Tibial nerve (tissue), 4 donors: ENCODE data around the gene SHROOM1. TPM values are rescaled to one million over a fixed set of nuclear protein-coding genes. Genes with fewer than 3 reads are reported as not detected.

Experiments used
- DNase-seq, 2 donors: peaks; one replicate each; pipeline ENCODE4 v3.0.0-alpha.2; 2019; ENCODE audit warnings: low spot score in 2 of 2
- H3K27ac ChIP-seq, 4 donors: fragments of 200-600 bp; sonication (generic) in 3 of 4; one replicate each; pipeline ENCODE4 v1.5.1; 2017 to 2019; ENCODE audit warnings: mild to moderate bottlenecking in 1 of 4
- H3K27me3 ChIP-seq, 2 donors: fragments of 200-600 bp; sonication (generic) in 1 of 2; one replicate each; pipeline versions ENCODE4 v1.5.1 to v1.6.0; 2017 to 2019
- H3K36me3 ChIP-seq, 3 donors: fragments of 200-600 bp; sonication (generic); one replicate each; pipeline ENCODE4 v1.5.1; 2018 to 2019
- H3K4me1 ChIP-seq, 4 donors: fragments of 200-600 bp; sonication (generic) in 3 of 4; one replicate each; pipeline ENCODE4 v1.5.1; 2017 to 2019
- H3K4me3 ChIP-seq, 4 donors: fragments of 200-600 bp; sonication (generic) in 3 of 4; one replicate each; pipeline ENCODE4 v1.5.1; 2017 to 2019; ENCODE audit warnings: mild to moderate bottlenecking in 1 of 4, moderate library complexity in 1 of 4
- H3K9me3 ChIP-seq, 4 donors: fragments of 200-600 bp; sonication (generic) in 3 of 4; one replicate each; pipeline ENCODE4 v1.5.1; 2017 to 2019
- EP300 ChIP-seq, 2 donors: sonication (generic); formaldehyde crosslinking; IDR thresholded peaks; one replicate each; pipeline ENCODE4 v1.6.1; 2017; ENCODE audit warnings: antibody characterized with exemption in 2 of 2, mild to moderate bottlenecking in 1 of 2
- POLR2A ChIP-seq, 2 donors: fragments of 450-650 bp; IDR thresholded peaks; one replicate each; pipeline ENCODE4 v1.6.1; 2017; ENCODE audit warnings: antibody characterized with exemption in 2 of 2, mild to moderate bottlenecking in 2 of 2, moderate library complexity in 2 of 2
- WGBS, 2 donors: methylation state at CpG; one replicate each; pipeline ENCODE4 v1.1.5; 2018; 5-methylcytosine and 5-hydroxymethylcytosine counted together
- total RNA-seq, 4 donors: library from RNA; depleted of rRNA; stranded (reverse); fragments of >200 nt; gene quantifications; one replicate each; pipeline ENCODE4 v1.1.0, GENCODE V29; 2016
- TF ChIP-seq, protein P1 (sequence below), 5 experiments: fragments of 200-600 bp in 3 of 5; fragments of 450-650 bp in 2 of 5; sonication (generic) in 3 of 5; IDR thresholded peaks; one replicate each; pipeline ENCODE4 v1.5.1; 2016 to 2019; ENCODE audit warnings: antibody characterized with exemption in 5 of 5, mild to moderate bottlenecking in 3 of 5, moderate library complexity in 2 of 5

SHROOM1 gene
- total RNA-seq, 4 donors from 2014 or later, result 29.1 to 67.5 (median 38.5) TPM

- 0 to 2% methylated on average over 13 to 21 of the region's 39 CpGs for WGBS, 2 donors
- peaks cover 0 to 60% (median 12%) of the 10 kb centered on the region in 4 donors for H3K4me1 ChIP-seq
These were observed 54.1 kb downstream of the SHROOM1 start for GRCh38 chr5:132776131-132776937.

GRCh38 chr5:132775476-132775961 lies 54.9 kb downstream of the SHROOM1 start:
- TF ChIP-seq EP300 (IDR thresholded peaks at IDR 0.05), result no peak
- TF ChIP-seq POLR2A (IDR thresholded peaks at IDR 0.05), result no peak
- TF ChIP-seq, protein P1, sequence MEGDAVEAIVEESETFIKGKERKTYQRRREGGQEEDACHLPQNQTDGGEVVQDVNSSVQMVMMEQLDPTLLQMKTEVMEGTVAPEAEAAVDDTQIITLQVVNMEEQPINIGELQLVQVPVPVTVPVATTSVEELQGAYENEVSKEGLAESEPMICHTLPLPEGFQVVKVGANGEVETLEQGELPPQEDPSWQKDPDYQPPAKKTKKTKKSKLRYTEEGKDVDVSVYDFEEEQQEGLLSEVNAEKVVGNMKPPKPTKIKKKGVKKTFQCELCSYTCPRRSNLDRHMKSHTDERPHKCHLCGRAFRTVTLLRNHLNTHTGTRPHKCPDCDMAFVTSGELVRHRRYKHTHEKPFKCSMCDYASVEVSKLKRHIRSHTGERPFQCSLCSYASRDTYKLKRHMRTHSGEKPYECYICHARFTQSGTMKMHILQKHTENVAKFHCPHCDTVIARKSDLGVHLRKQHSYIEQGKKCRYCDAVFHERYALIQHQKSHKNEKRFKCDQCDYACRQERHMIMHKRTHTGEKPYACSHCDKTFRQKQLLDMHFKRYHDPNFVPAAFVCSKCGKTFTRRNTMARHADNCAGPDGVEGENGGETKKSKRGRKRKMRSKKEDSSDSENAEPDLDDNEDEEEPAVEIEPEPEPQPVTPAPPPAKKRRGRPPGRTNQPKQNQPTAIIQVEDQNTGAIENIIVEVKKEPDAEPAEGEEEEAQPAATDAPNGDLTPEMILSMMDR (IDR thresholded peaks at IDR 0.05), result no peak

More at GRCh38 chr5:132776131-132776937, 54.1 kb downstream of the SHROOM1 start:
- H3K36me3 ChIP-seq, result no peaks in the 10 kb centered on the region
- peak overlapping the region; percentile 74 to 89 (median 86) for H3K4me3 ChIP-seq
- no peak for DNase-seq
- TF ChIP-seq EP300 (IDR thresholded peaks at IDR 0.05) (no peak), POLR2A (IDR thresholded peaks at IDR 0.05) (no peak)
- H3K9me3 ChIP-seq, result no peaks in the 10 kb centered on the region
- H3K27me3 ChIP-seq, result no peaks in the 10 kb centered on the region
- H3K27ac ChIP-seq, result peak overlapping the region; percentile 72 to 88 (median 83)

DNA sequence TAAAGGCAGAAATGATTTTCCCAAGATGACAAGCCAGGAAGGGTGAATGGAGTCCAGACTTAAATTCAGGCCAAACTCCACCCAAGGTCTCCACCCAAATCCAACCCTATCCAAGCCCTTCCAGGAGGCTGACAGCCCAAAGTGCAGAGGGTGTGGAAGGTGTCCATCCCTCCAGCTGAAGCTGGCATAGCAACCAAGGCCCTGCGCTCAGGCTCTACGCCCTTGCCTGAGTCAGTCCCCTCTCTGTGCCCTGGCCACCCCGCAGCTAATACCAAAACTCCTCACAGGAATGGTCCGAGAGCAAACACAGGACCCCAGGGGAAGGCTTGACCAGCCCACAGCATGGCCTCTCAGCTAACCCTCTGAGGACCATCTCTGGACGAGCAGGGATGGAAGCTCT lies 55.6 kb downstream of the SHROOM1 start:
- no peaks in the 10 kb centered on the region for H3K9me3 ChIP-seq
- no peaks in the 10 kb centered on the region for H3K27me3 ChIP-seq
- no peaks in the 10 kb centered on the region for H3K36me3 ChIP-seq
- H3K27ac ChIP-seq, result peak overlapping the region in 2 of 4 donors; percentile 43 to 88
- no peak for DNase-seq
- 56% methylated on average over 3 to 5 of the region's 5 CpGs for WGBS, 2 donors
- TF ChIP-seq EP300 (IDR thresholded peaks at IDR 0.05), result no peak
- TF ChIP-seq, protein P1 (IDR thresholded peaks at IDR 0.05), result no peak
- TF ChIP-seq POLR2A (IDR thresholded peaks at IDR 0.05), result no peak
- H3K4me1 ChIP-seq, result peaks cover 0 to 72% (median 12%) of the 10 kb centered on the region in 4 donors
- no peak overlapping the region for H3K4me3 ChIP-seq

More at GRCh38 chr5:132775476-132775961, 54.9 kb downstream of the SHROOM1 start:
- 47 to 50% methylated on average over 7 of the region's 7 CpGs for WGBS, 2 donors
- Histone ChIP-seq H3K36me3 (no peaks in the 10 kb centered on the region), H3K27ac (peak overlapping the region in 3 of 4 donors; percentile 80 to 88 (median 86)), H3K27me3 (no peaks in the 10 kb centered on the region), H3K9me3 (no peaks in the 10 kb centered on the region), H3K4me3 (peak overlapping the region in 2 of 4 donors; percentile 74 to 87), H3K4me1 (peaks cover 0 to 68% (median 12%) of the 10 kb centered on the region in 4 donors)
- DNase-seq, result no peak

DNA sequence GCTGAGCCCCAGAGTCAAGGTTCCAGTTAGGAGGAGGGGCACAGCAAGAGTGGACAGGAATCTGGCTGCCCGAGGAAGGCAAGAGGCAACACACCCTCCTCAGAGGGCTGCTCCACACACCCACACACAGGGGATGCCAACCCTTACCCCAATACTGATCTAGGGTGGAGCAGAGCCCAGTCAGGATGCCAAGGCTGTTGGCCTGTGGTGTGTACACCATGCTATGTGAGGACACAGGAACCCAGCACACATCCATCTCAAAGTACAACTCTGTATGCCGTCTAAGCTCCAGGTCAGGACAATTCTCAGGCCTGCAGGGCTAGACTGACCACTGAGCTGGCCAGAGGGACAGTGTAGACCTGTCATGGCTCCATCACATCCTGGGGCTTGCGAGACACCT lies 56.0 kb downstream of the SHROOM1 start:
- WGBS, 2 donors, result 62 to 73% methylated on average over 3 of the region's 3 CpGs
- Histone ChIP-seq H3K27me3 (no peaks in the 10 kb centered on the region), H3K36me3 (no peaks in the 10 kb centered on the region), H3K4me3 (no peak overlapping the region), H3K9me3 (no peaks in the 10 kb centered on the region), H3K4me1 (peaks cover 0 to 73% (median 12%) of the 10 kb centered on the region in 4 donors), H3K27ac (peak overlapping the region in 2 of 4 donors; percentile 43 to 88)
- TF ChIP-seq, protein P1 (IDR thresholded peaks at IDR 0.05), result no peak
- TF ChIP-seq POLR2A (IDR thresholded peaks at IDR 0.05) (no peak), EP300 (IDR thresholded peaks at IDR 0.05) (no peak)
- no peak for DNase-seq

- H3K4me3 ChIP-seq, result no peak overlapping the region
- no peak for DNase-seq
These were observed 56.7 kb downstream of the SHROOM1 start for GRCh38 chr5:132773601-132774355.

More at GRCh38 chr5:132773601-132774355, 56.7 kb downstream of the SHROOM1 start:
- 79 to 82% methylated on average over 12 of the region's 12 CpGs for WGBS, 2 donors
- Histone ChIP-seq H3K4me1 (peaks cover 0 to 79% (median 14%) of the 10 kb centered on the region in 4 donors), H3K9me3 (no peaks in the 10 kb centered on the region), H3K36me3 (no peaks in the 10 kb centered on the region), H3K27ac (peak overlapping the region in 1 of 4 donors; percentile 88), H3K27me3 (no peaks in the 10 kb centered on the region)
- no peak for TF ChIP-seq POLR2A (IDR thresholded peaks at IDR 0.05)
- TF ChIP-seq, protein P1 (IDR thresholded peaks at IDR 0.05), result no peak
- TF ChIP-seq EP300 (IDR thresholded peaks at IDR 0.05), result no peak
